ENCODE measurements around the gene ZDHHC5.

Gene ZDHHC5

DNA sequence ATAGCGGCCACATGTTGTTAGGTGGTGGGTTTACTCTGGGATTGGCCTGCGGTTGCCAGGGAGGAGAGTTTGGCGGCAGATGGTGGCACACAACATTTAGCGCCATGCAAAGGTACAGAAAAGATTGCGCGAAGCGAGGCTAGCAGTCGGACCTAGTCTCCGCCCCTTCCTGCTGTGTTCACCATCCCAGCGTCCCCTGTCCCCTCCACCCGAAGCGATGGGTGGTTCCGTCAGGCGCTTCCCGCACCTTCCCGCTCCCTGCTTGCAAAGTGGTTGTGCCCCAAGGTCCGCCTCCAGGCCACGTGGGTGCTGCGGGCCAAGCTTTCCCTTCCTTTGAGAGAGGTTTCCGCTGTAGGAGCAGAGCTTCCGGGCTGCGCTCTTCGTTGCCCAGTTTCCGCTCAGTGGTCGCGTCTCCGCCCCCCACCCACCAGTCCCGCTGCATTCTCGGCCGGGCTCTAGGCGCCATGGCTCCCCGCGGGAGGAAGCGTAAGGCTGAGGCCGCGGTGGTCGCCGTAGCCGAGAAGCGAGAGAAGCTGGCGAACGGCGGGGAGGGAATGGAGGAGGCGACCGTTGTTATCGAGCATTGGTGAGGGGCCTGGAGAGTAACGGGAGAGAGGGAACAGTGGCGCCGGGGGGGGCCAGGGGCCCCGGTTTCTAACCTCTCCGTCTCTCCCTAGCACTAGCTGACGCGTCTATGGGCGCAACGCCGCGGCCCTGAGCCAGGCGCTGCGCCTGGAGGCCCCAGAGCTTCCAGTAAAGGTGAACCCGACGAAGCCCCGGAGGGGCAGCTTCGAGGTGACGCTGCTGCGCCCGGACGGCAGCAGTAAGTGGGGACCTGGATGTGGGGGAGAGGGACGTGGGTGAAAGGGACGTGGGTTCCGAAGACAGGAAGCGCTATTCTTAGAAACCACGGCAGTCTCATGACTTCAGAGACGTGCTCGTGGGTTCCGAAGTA is 73.5 kb downstream of the ZDHHC5 start, which contains the start of gene SELENOH (continued):
- TF ChIP-seq, protein P1, sequence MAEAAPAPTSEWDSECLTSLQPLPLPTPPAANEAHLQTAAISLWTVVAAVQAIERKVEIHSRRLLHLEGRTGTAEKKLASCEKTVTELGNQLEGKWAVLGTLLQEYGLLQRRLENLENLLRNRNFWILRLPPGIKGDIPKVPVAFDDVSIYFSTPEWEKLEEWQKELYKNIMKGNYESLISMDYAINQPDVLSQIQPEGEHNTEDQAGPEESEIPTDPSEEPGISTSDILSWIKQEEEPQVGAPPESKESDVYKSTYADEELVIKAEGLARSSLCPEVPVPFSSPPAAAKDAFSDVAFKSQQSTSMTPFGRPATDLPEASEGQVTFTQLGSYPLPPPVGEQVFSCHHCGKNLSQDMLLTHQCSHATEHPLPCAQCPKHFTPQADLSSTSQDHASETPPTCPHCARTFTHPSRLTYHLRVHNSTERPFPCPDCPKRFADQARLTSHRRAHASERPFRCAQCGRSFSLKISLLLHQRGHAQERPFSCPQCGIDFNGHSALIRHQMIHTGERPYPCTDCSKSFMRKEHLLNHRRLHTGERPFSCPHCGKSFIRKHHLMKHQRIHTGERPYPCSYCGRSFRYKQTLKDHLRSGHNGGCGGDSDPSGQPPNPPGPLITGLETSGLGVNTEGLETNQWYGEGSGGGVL (tag by site-specific recombination; IDR thresholded peaks at IDR 0.05), result 0 out of 2 replicates have a peak, but pooled peaks have one; percentile 12
- TF ChIP-seq ZNF549 (tag by site-specific recombination; IDR thresholded peaks at IDR 0.05) (no peak), ZBTB17 (tag by site-specific recombination; IDR thresholded peaks at IDR 0.05) (peak; percentile 88), HOXC10 (CRISPR knock-in tag; IDR thresholded peaks at IDR 0.05) (0 out of 2 replicates have a peak, but pooled peaks have one; percentile 37), SETDB1 (IDR thresholded peaks at IDR 0.05; ENCODE audit: insufficient read length, low read length) (no peak), ZNF677 (tag by site-specific recombination; IDR thresholded peaks at IDR 0.05) (no peak), YY2 (tag by site-specific recombination; IDR thresholded peaks at IDR 0.05) (peak; percentile 60; the same call in 1 of the 2 replicates), ZNF548 (tag by site-specific recombination; IDR thresholded peaks at IDR 0.05) (no peak), ZSCAN16 (tag by site-specific recombination; IDR thresholded peaks at IDR 0.05) (no peak), ZNF600 (tag by site-specific recombination; IDR thresholded peaks at IDR 0.05) (peak; percentile 88), ZNF16 (tag by site-specific recombination; IDR thresholded peaks at IDR 0.05; ENCODE audit: low read depth) (no peak), ZNF658 (tag by site-specific recombination; IDR thresholded peaks at IDR 0.05) (no peak), ZNF223 (tag by site-specific recombination; IDR thresholded peaks at IDR 0.05) (no peak), MEIS1 (CRISPR knock-in tag; IDR thresholded peaks at IDR 0.05; ENCODE audit: borderline replicate concordance) (no peak), ZNF501 (tag by site-specific recombination; IDR thresholded peaks at IDR 0.05) (peak; percentile 99), ZNF302 (tag by site-specific recombination; IDR thresholded peaks at IDR 0.05; ENCODE audit: low read depth) (no peak), KLF9 (tag by site-specific recombination; IDR thresholded peaks at IDR 0.05; ENCODE audit: low read depth) (peak; percentile 84), SP3 (tag by site-specific recombination; IDR thresholded peaks at IDR 0.05) (peak; percentile 95), GLIS2 (tag by site-specific recombination; IDR thresholded peaks at IDR 0.05) (peak; percentile 62), ZNF626 (tag by site-specific recombination; IDR thresholded peaks at IDR 0.05) (no peak), HOXA7 (CRISPR knock-in tag; IDR thresholded peaks at IDR 0.05; ENCODE audit: borderline replicate concordance) (no peak)
- TF ChIP-seq, protein P2, sequence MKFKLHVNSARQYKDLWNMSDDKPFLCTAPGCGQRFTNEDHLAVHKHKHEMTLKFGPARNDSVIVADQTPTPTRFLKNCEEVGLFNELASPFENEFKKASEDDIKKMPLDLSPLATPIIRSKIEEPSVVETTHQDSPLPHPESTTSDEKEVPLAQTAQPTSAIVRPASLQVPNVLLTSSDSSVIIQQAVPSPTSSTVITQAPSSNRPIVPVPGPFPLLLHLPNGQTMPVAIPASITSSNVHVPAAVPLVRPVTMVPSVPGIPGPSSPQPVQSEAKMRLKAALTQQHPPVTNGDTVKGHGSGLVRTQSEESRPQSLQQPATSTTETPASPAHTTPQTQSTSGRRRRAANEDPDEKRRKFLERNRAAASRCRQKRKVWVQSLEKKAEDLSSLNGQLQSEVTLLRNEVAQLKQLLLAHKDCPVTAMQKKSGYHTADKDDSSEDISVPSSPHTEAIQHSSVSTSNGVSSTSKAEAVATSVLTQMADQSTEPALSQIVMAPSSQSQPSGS (tag by site-specific recombination; IDR thresholded peaks at IDR 0.05; ENCODE audit: low read depth), result no peak
- TF ChIP-seq, protein P3, sequence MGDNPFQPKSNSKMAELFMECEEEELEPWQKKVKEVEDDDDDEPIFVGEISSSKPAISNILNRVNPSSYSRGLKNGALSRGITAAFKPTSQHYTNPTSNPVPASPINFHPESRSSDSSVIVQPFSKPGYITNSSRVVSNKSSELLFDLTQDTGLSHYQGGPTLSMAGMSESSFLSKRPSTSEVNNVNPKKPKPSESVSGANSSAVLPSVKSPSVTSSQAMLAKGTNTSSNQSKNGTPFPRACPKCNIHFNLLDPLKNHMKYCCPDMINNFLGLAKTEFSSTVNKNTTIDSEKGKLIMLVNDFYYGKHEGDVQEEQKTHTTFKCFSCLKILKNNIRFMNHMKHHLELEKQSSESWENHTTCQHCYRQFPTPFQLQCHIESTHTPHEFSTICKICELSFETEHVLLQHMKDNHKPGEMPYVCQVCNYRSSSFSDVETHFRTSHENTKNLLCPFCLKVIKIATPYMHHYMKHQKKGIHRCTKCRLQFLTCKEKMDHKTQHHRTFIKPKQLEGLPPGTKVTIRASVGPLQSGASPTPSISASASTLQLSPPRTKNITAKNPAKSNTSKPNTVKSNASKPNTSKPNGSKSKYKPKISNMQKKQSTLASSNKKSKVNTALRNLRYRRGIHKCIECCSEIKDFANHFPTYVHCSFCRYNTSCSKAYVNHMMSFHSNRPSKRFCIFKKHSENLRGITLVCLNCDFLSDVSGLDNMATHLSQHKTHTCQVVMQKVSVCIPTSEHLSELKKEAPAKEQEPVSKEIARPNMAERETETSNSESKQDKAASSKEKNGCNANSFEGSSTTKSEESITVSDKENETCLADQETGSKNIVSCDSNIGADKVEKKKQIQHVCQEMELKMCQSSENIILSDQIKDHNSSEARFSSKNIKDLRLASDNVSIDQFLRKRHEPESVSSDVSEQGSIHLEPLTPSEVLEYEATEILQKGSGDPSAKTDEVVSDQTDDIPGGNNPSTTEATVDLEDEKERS (tag by site-specific recombination; IDR thresholded peaks at IDR 0.05), result no peak
- TF ChIP-seq, protein P4, sequence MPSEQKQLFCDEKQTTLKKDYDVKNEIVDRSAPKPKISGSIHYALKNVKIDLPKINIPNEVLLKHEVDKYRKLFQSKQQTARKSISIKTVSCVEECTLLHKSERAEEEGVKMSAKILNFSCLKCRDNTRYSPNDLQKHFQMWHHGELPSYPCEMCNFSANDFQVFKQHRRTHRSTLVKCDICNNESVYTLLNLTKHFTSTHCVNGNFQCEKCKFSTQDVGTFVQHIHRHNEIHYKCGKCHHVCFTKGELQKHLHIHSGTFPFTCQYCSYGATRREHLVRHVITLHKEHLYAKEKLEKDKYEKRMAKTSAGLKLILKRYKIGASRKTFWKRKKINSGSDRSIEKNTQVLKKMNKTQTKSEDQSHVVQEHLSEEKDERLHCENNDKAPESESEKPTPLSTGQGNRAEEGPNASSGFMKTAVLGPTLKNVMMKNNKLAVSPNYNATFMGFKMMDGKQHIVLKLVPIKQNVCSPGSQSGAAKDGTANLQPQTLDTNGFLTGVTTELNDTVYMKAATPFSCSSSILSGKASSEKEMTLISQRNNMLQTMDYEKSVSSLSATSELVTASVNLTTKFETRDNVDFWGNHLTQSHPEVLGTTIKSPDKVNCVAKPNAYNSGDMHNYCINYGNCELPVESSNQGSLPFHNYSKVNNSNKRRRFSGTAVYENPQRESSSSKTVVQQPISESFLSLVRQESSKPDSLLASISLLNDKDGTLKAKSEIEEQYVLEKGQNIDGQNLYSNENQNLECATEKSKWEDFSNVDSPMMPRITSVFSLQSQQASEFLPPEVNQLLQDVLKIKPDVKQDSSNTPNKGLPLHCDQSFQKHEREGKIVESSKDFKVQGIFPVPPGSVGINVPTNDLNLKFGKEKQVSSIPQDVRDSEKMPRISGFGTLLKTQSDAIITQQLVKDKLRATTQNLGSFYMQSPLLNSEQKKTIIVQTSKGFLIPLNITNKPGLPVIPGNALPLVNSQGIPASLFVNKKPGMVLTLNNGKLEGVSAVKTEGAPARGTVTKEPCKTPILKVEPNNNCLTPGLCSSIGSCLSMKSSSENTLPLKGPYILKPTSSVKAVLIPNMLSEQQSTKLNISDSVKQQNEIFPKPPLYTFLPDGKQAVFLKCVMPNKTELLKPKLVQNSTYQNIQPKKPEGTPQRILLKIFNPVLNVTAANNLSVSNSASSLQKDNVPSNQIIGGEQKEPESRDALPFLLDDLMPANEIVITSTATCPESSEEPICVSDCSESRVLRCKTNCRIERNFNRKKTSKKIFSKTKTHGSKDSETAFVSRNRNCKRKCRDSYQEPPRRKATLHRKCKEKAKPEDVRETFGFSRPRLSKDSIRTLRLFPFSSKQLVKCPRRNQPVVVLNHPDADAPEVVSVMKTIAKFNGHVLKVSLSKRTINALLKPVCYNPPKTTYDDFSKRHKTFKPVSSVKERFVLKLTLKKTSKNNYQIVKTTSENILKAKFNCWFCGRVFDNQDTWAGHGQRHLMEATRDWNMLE (tag by site-specific recombination; conservative IDR thresholded peaks at IDR 0.05; ENCODE audit: low read depth), result peak; percentile 86
- TF ChIP-seq, protein P5, sequence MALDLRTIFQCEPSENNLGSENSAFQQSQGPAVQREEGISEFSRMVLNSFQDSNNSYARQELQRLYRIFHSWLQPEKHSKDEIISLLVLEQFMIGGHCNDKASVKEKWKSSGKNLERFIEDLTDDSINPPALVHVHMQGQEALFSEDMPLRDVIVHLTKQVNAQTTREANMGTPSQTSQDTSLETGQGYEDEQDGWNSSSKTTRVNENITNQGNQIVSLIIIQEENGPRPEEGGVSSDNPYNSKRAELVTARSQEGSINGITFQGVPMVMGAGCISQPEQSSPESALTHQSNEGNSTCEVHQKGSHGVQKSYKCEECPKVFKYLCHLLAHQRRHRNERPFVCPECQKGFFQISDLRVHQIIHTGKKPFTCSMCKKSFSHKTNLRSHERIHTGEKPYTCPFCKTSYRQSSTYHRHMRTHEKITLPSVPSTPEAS (tag by site-specific recombination; IDR thresholded peaks at IDR 0.05), result peak; percentile 46; the same call in 1 of the 2 replicates
- TF ChIP-seq, protein P6, sequence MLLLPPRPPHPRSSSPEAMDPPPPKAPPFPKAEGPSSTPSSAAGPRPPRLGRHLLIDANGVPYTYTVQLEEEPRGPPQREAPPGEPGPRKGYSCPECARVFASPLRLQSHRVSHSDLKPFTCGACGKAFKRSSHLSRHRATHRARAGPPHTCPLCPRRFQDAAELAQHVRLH (tag by site-specific recombination; IDR thresholded peaks at IDR 0.05), result peak; percentile 86

All from HEK293 (cell line).